Activated CD8-positive, alpha-beta T cell treated with anti-CD3 and anti-CD28 coated beads for 36 hours (primary cell): ENCODE measurements around the gene NFIC. TPM values are rescaled to one million over a fixed set of nuclear protein-coding genes. Genes with fewer than 3 reads are reported as not detected.
"Not testable (repeated sequence)": the region's sequence is repeated elsewhere in the genome, so short reads cannot be mapped to it uniquely, and the experiment has no call there.

ENCODE experiments used
- ATAC-seq: fragments of 200-7000 bp; cut with Tn5 transposase; one replicate; pipeline ENCODE4 v1.10.0; 2021; ENCODE audit warnings: mild to moderate bottlenecking, moderate library complexity
- CTCF ChIA-PET: fragments of 350-600 bp; sonication (Branson Sonifier 250); formaldehyde crosslinking; loops from one replicate; lab custom pipeline; 2021; ENCODE audit warnings: antibody characterized with exemption; lab: Charles Lee
- POLR2A ChIA-PET: fragments of 350-600 bp; sonication (Branson Sonifier 250); formaldehyde crosslinking; loops from one replicate; lab custom pipeline; 2021; ENCODE audit warnings: antibody characterized with exemption; lab: Charles Lee
- DNase-seq: peaks from one replicate; pipeline ENCODE4 v3.0.0-alpha.2; 2020
- H3K27ac Mint-ChIP-seq: one replicate; pipeline ENCODE4 v1.8.0; 2021; ENCODE audit warnings: mild to moderate bottlenecking, mixed read lengths
- H3K27me3 Mint-ChIP-seq: one replicate; pipeline ENCODE4 v1.8.0; 2021; ENCODE audit warnings: mixed read lengths
- H3K36me3 Mint-ChIP-seq: one replicate; pipeline ENCODE4 v1.8.0; 2021; ENCODE audit warnings: low read depth, mixed read lengths
- H3K4me1 Mint-ChIP-seq: one replicate; pipeline ENCODE4 v1.8.0; 2021; ENCODE audit warnings: low read depth, mixed read lengths
- H3K4me3 Mint-ChIP-seq: one replicate; pipeline ENCODE4 v1.8.0; 2021; ENCODE audit warnings: mild to moderate bottlenecking, moderate library complexity, mixed read lengths
- H3K9me3 Mint-ChIP-seq: one replicate; pipeline ENCODE4 v1.8.0; 2021; ENCODE audit warnings: mixed read lengths
- CTCF ChIP-seq: fragments of 200-600 bp; IDR thresholded peaks from one replicate; pipeline ENCODE4 v1.8.0; 2022; ENCODE audit warnings: antibody characterized with exemption, mild to moderate bottlenecking
- intact Hi-C: fragments of 100-400 bp; cut with micrococcal nuclease; formaldehyde crosslinking; loops from one replicate; pipeline ENCODE4 v1.10.0; 2022
- total RNA-seq, 2 experiments: library from RNA; stranded (reverse); gene quantifications; one replicate each; pipeline ENCODE4 v1.2.3, GENCODE V29; 2021

NFIC gene
- total RNA-seq, 2 experiments from 2014 or later: 19.0 to 20.8 TPM

DNA sequence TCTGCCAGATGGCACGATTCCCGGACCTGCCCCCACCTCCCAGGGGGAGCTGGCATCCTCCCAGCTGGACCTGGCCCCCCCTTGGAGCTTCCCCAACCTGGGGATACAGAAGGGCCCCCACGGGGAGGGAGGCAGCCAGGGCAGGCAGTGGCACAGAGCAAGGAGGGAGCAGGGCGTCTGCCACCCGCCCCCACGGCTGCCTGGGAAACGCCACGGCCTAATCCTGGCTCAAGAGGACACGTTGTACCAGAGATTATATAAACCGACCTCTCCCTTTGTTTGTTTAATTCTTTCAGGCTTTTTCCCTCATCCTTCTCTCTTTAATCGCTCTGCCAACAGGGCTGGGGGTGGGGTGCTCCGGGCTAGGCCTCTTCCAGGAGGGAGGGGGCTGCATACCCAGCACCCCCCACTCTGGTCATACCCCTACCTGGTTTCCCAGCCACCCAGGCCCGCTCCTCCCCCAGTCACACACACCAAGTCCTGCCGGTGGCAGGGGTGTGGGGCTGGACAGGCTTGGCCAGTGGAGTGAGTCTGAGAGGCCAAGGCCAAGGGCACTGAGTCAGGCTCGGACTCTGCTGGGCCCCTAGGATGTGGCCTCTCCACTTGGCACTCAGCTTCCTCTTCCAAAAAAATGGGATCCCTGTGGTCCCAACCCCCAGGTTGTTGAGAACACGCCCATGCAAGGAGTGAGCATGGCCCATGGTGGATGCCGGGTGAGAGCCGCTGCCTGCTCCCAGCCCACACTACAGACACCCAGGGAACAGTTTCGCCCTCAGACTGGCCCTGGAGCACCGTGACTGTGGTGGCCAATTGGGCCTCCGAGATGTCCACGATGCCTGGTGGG lies 29.5 kb upstream of the NFIC start:
- H3K27ac Mint-ChIP-seq: no peak overlapping the region
- POLR2A ChIA-PET: interaction anchor here (1.1 kb wide), 1 partner anchor 149 kb away, joined by 3 read pairs; no protein-coding TSS in a partner anchor
- CTCF ChIA-PET: interaction anchor here (1.4 to 3.7 kb wide), 4 partner anchors 32 to 148 kb away, joined by 4 to 10 read pairs (median 7); no protein-coding TSS in a partner anchor

GRCh38 chr19:3338541-3339181 lies 27.7 kb upstream of the NFIC start:
- Mint-ChIP-seq H3K27me3 (no peaks in the 10 kb centered on the region), H3K9me3 (no peaks in the 10 kb centered on the region), H3K36me3 (no peaks in the 10 kb centered on the region), H3K4me3 (no peak overlapping the region), H3K27ac (peak overlapping the region; percentile 75), H3K4me1 (peaks cover 9% of the 10 kb centered on the region)
- CTCF ChIA-PET: interaction anchor here (1.1 to 2.2 kb wide), 4 partner anchors 9 to 147 kb away, joined by 3 to 6 read pairs (median 3); no protein-coding TSS in a partner anchor
- DNase-seq (peak; percentile 68), ATAC-seq (peak; percentile 76)
- intact Hi-C loops: no loop called here
- POLR2A ChIA-PET: interaction anchor here (0.7 to 1.1 kb wide), 2 partner anchors 17 to 141 kb away, joined by 3 read pairs; no protein-coding TSS in a partner anchor
- TF ChIP-seq CTCF: no peak

More for the DNA sequence above, 29.5 kb upstream of the NFIC start:
- DNase-seq (no peak), ATAC-seq (no peak)
- TF ChIP-seq CTCF: no peak
- no peaks in the 10 kb centered on the region for H3K36me3 Mint-ChIP-seq
- H3K9me3 Mint-ChIP-seq: no peaks in the 10 kb centered on the region
- intact Hi-C loops: no loop called here
- no peaks in the 10 kb centered on the region for H3K27me3 Mint-ChIP-seq
- H3K4me3 Mint-ChIP-seq: no peak overlapping the region
- peaks cover 7% of the 10 kb centered on the region for H3K4me1 Mint-ChIP-seq

GRCh38 chr19:3340340-3340739 lies 26.0 kb upstream of the NFIC start:
- Mint-ChIP-seq H3K27me3 (no peaks in the 10 kb centered on the region), H3K36me3 (no peaks in the 10 kb centered on the region), H3K27ac (no peak overlapping the region), H3K9me3 (no peaks in the 10 kb centered on the region), H3K4me1 (peaks cover 12% of the 10 kb centered on the region), H3K4me3 (no peak overlapping the region)
- ChIA-PET POLR2A (no interaction called here), CTCF (interaction anchor here (1.1 kb wide), 1 partner anchor 35 kb away, joined by 3 read pairs; no protein-coding TSS in a partner anchor)
- no peak for TF ChIP-seq CTCF
- intact Hi-C loops: no loop called here
- no peak for ATAC-seq
- DNase-seq: no peak

GRCh38 chr19:3342246-3342645 lies 24.1 kb upstream of the NFIC start:
- CTCF ChIA-PET: interaction anchor here (1.2 to 1.5 kb wide), 5 partner anchors 15 to 131 kb away, joined by 3 to 8 read pairs (median 5); no protein-coding TSS in a partner anchor
- intact Hi-C loops: no loop called here
- TF ChIP-seq CTCF: no peak

GRCh38 chr19:3342962-3343361 lies 23.4 kb upstream of the NFIC start:
- ATAC-seq, H3K9me3 Mint-ChIP-seq, H3K27me3 Mint-ChIP-seq, DNase-seq, intact Hi-C loops, H3K27ac Mint-ChIP-seq, H3K4me3 Mint-ChIP-seq, H3K36me3 Mint-ChIP-seq: not testable (repeated sequence)
- ChIA-PET CTCF (interaction anchor here (0.6 to 1.9 kb wide), 9 partner anchors 9 to 136 kb away, joined by 3 to 8 read pairs (median 4); no protein-coding TSS in a partner anchor), POLR2A (interaction anchor here (0.7 kb wide), 1 partner anchor 89 kb away, joined by 3 read pairs; no protein-coding TSS in a partner anchor)
- H3K4me1 Mint-ChIP-seq: peaks cover 12% of the 10 kb centered on the region

More at GRCh38 chr19:3342246-3342645, 24.1 kb upstream of the NFIC start:
- POLR2A ChIA-PET: interaction anchor here (0.7 kb wide), 1 partner anchor 90 kb away, joined by 3 read pairs; no protein-coding TSS in a partner anchor
- no peak overlapping the region for H3K4me3 Mint-ChIP-seq
- no peak overlapping the region for H3K27ac Mint-ChIP-seq
- no peaks in the 10 kb centered on the region for H3K36me3 Mint-ChIP-seq
- H3K9me3 Mint-ChIP-seq: no peaks in the 10 kb centered on the region
- H3K27me3 Mint-ChIP-seq: no peaks in the 10 kb centered on the region
- peaks cover 12% of the 10 kb centered on the region for H3K4me1 Mint-ChIP-seq
- DNase-seq (no peak), ATAC-seq (no peak)
